K562 (cell line): ENCODE results near the gene SLC2A4RG. TPM values are rescaled to one million over a fixed set of nuclear protein-coding genes. Genes with fewer than 3 reads are reported as not detected.

Source experiments
- GATA2 ChIP-seq: sonication (generic); formaldehyde crosslinking; IDR thresholded peaks from 2 replicates; pipeline ENCODE4 v1.4.0; 2020; ENCODE audit warnings: mild to moderate bottlenecking, missing genetic modification reagents
- HIVEP1 ChIP-seq: fragments of 250-450 bp; sonication (Bioruptor Pico); IDR thresholded peaks from 2 replicates; pipeline ENCODE4 v1.4.0; 2020; ENCODE audit warnings: mild to moderate bottlenecking
- JUND ChIP-seq, 2 experiments: IDR thresholded peaks; 2 replicates in 1 of 2; 3 replicates in 1 of 2; pipeline ENCODE4 v1.6.1; 2011; ENCODE audit warnings: borderline replicate concordance in 2 of 2, low read depth in 2 of 2, low read length in 2 of 2, improper control_type of control experiment in 1 of 2, missing biosample characterization in 1 of 2, missing genetic modification characterization in 1 of 2, missing genetic modification reagents in 1 of 2
- MAFG ChIP-seq: fragments of 450-650 bp; conservative IDR thresholded peaks from 2 replicates; pipeline ENCODE4 v1.6.1; 2016; ENCODE audit warnings: missing genetic modification characterization, missing compliant biosample characterization
- MXI1 ChIP-seq: IDR thresholded peaks from 2 replicates; pipeline ENCODE4 v1.6.1; 2011; ENCODE audit warnings: low read depth, mild to moderate bottlenecking, improper control_type of control experiment, low read length
- PHF8 ChIP-seq: fragments of 200-600 bp; sonication (generic); IDR thresholded peaks from 2 replicates; pipeline ENCODE4 v1.6.1; 2012; ENCODE audit warnings: mixed run types, mild to moderate bottlenecking, inconsistent platforms, low read length, moderate library complexity, borderline replicate concordance
- PRMT5 ChIP-seq: sonication (generic); formaldehyde crosslinking; IDR thresholded peaks from 2 replicates; pipeline ENCODE4 v1.5.0; 2020; ENCODE audit warnings: missing genetic modification reagents
- RBM14 ChIP-seq: fragments of 200-400 bp; formaldehyde crosslinking; IDR thresholded peaks from 2 replicates; pipeline ENCODE4 v1.6.1; 2018; ENCODE audit warnings: low read depth, mild to moderate bottlenecking, low read length, moderate library complexity, borderline replicate concordance; ENCODE audit not compliant: insufficient read depth
- SAFB2 ChIP-seq: fragments of 200-400 bp; formaldehyde crosslinking; IDR thresholded peaks from 2 replicates; pipeline ENCODE4 v1.6.1; 2018; ENCODE audit warnings: borderline replicate concordance, low read length, low read depth, moderate library complexity; ENCODE audit not compliant: severe bottlenecking
- SUPT5H ChIP-seq: fragments of 450-650 bp; IDR thresholded peaks from 2 replicates; pipeline ENCODE4 v1.6.1; 2016
- TARDBP ChIP-seq: fragments of 450-650 bp; IDR thresholded peaks from 2 replicates; pipeline ENCODE4 v1.6.1; 2016
- U2AF1 ChIP-seq: fragments of 200-400 bp; formaldehyde crosslinking; optimal IDR thresholded peaks from 2 replicates; pipeline ENCODE3; 2017; ENCODE audit warnings: mild to moderate bottlenecking, low read depth, low read length, moderate library complexity
- ZNF431 ChIP-seq: sonication (generic); formaldehyde crosslinking; IDR thresholded peaks from 2 replicates; pipeline ENCODE4 v1.8.0; 2022; ENCODE audit warnings: mild to moderate bottlenecking, missing genetic modification reagents
- ZNF436 ChIP-seq: fragments of 250-450, 450-650 bp; sonication (Bioruptor Pico); formaldehyde crosslinking; IDR thresholded peaks from 2 replicates; pipeline ENCODE4 v1.7.0; 2020; ENCODE audit warnings: mild to moderate bottlenecking
- ZNF551 ChIP-seq: fragments of 250-450 bp; sonication (Bioruptor Pico); IDR thresholded peaks from 2 replicates; pipeline ENCODE4 v1.5.0; 2021; ENCODE audit warnings: mild to moderate bottlenecking, moderate library complexity
- ZNF584 ChIP-seq: fragments of 200-800 bp; sonication (Bioruptor generic); IDR thresholded peaks from 2 replicates; pipeline ENCODE4 v1.6.1; 2016; ENCODE audit warnings: low read depth, mild to moderate bottlenecking, missing genetic modification characterization, missing compliant biosample characterization
- ZNF764 ChIP-seq: fragments of 250-450 bp; sonication (Bioruptor Pico); IDR thresholded peaks from 2 replicates; pipeline ENCODE4 v1.4.0; 2020; ENCODE audit warnings: low read depth, mild to moderate bottlenecking, moderate library complexity
- ZNF830 ChIP-seq: fragments of 250-450 bp; sonication (Bioruptor Pico); IDR thresholded peaks from 2 replicates; pipeline ENCODE4 v1.5.0; 2021; ENCODE audit warnings: mild to moderate bottlenecking
- polyA plus RNA-seq, 8 experiments: library from polyadenylated mRNA; depleted of rRNA in 4 of 8; stranded (reverse) in 5 of 8; unstranded in 3 of 8; fragments of >200 nt; fragmentation: Nextera tagmentation in 2 of 8; fragmentation: Illumina TruSeq in 1 of 8; extraction: Ambion mirVana in 2 of 8; extraction: Trizol in 1 of 8; gene quantifications; 2 replicates each; pipeline versions ENCODE4 v1.2.1 to v1.2.3, GENCODE V29; 2011 to 2014; ENCODE audit warnings: inconsistent platforms in 1 of 8, missing spikeins in 1 of 8
- total RNA-seq, 7 experiments: library from RNA; depleted of rRNA in 6 of 7; stranded (reverse); fragments of >200 nt in 6 of 7; fragmentation: Illumina TruSeq in 2 of 7; extraction: Trizol in 2 of 7; gene quantifications; 2 replicates each; pipeline versions ENCODE4 v1.2.1 to v1.2.3, GENCODE V29; 2011 to 2021; ENCODE audit warnings: low replicate concordance in 1 of 7
- TF ChIP-seq, protein P1 (sequence below): IDR thresholded peaks from 3 replicates; pipeline ENCODE4 v1.6.1; 2011; ENCODE audit warnings: borderline replicate concordance, mild to moderate bottlenecking; ENCODE audit not compliant: insufficient read length, insufficient read depth
- TF ChIP-seq, protein P2 (sequence below): fragments of 200-400 bp; formaldehyde crosslinking; IDR thresholded peaks from 2 replicates; pipeline ENCODE4 v1.6.1; 2017; ENCODE audit warnings: mild to moderate bottlenecking, low read depth, low read length, moderate library complexity
- TF ChIP-seq, protein P3 (sequence below): fragments of 450-650 bp; IDR thresholded peaks from 2 replicates; pipeline ENCODE4 v1.6.1; 2018; ENCODE audit warnings: mild to moderate bottlenecking, low read depth; ENCODE audit not compliant: partially characterized antibody
- TF ChIP-seq, protein P4 (sequence below): fragments of 450-650 bp; formaldehyde crosslinking; IDR thresholded peaks from 2 replicates; pipeline ENCODE4 v1.4.0; 2022; ENCODE audit warnings: missing genetic modification characterization

SLC2A4RG gene
- total and polyA plus RNA-seq, 9 of the 15 experiments (the other 6 are each of a cell fraction or from before 2014, with no cell fraction given) = 0.34 to 97.3 (median 26.5) TPM

DNA sequence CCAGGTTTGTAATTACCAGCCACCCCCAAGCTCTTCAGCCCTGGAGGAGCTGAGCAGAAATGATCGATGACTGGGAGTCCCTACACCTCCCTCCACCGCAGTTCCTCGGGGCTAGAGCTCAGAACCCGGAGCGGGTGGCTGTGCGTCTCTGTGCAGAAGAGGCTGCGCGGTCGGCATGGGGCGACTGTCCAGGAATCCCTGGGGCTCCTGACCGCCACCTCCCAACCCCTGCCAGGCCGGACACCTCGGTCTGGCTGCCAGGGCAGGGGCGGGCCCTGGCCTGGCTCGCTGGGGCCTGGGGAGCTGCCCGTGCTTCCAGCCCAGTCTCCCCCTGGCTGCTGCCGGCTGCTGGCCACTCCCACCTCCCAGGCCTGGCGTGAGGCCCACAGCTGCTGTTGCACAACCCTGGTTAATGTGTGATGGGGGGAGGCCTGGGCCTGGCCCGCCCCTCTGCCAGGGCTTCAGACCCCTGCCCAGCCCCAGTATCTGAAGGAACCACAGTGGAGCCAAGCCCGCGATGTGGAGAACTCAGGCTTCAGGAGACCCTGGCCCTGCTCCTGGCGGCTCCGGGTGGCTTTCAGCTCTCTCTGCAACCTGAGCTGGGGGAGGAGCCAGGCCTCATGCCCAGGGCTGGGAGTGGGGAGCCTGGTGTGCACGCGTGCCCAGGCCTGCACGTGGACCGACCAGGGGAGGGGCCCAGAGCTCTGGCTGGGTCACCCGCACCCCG is 1.2 kb downstream of the SLC2A4RG start (continued):
- TF ChIP-seq, protein P1, sequence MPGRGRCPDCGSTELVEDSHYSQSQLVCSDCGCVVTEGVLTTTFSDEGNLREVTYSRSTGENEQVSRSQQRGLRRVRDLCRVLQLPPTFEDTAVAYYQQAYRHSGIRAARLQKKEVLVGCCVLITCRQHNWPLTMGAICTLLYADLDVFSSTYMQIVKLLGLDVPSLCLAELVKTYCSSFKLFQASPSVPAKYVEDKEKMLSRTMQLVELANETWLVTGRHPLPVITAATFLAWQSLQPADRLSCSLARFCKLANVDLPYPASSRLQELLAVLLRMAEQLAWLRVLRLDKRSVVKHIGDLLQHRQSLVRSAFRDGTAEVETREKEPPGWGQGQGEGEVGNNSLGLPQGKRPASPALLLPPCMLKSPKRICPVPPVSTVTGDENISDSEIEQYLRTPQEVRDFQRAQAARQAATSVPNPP = no peak
- peak; percentile 19; the same call in 1 of the 2 replicates for TF ChIP-seq PHF8
- TF ChIP-seq, protein P2, sequence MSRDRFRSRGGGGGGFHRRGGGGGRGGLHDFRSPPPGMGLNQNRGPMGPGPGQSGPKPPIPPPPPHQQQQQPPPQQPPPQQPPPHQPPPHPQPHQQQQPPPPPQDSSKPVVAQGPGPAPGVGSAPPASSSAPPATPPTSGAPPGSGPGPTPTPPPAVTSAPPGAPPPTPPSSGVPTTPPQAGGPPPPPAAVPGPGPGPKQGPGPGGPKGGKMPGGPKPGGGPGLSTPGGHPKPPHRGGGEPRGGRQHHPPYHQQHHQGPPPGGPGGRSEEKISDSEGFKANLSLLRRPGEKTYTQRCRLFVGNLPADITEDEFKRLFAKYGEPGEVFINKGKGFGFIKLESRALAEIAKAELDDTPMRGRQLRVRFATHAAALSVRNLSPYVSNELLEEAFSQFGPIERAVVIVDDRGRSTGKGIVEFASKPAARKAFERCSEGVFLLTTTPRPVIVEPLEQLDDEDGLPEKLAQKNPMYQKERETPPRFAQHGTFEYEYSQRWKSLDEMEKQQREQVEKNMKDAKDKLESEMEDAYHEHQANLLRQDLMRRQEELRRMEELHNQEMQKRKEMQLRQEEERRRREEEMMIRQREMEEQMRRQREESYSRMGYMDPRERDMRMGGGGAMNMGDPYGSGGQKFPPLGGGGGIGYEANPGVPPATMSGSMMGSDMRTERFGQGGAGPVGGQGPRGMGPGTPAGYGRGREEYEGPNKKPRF = no peak
- TF ChIP-seq, protein P3, sequence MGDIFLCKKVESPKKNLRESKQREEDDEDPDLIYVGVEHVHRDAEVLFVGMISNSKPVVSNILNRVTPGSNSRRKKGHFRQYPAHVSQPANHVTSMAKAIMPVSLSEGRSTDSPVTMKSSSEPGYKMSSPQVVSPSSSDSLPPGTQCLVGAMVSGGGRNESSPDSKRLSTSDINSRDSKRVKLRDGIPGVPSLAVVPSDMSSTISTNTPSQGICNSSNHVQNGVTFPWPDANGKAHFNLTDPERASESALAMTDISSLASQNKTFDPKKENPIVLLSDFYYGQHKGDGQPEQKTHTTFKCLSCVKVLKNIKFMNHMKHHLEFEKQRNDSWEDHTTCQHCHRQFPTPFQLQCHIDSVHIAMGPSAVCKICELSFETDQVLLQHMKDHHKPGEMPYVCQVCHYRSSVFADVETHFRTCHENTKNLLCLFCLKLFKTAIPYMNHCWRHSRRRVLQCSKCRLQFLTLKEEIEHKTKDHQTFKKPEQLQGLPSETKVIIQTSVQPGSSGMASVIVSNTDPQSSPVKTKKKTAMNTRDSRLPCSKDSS = no peak
- TF ChIP-seq ZNF584 = no peak
- no peak for TF ChIP-seq PRMT5 (CRISPR knock-in tag)
- TF ChIP-seq, protein P4, sequence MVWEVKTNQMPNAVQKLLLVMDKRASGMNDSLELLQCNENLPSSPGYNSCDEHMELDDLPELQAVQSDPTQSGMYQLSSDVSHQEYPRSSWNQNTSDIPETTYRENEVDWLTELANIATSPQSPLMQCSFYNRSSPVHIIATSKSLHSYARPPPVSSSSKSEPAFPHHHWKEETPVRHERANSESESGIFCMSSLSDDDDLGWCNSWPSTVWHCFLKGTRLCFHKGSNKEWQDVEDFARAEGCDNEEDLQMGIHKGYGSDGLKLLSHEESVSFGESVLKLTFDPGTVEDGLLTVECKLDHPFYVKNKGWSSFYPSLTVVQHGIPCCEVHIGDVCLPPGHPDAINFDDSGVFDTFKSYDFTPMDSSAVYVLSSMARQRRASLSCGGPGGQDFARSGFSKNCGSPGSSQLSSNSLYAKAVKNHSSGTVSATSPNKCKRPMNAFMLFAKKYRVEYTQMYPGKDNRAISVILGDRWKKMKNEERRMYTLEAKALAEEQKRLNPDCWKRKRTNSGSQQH (CRISPR knock-in tag) = no peak
- no peak for TF ChIP-seq ZNF830 (CRISPR knock-in tag)
- TF ChIP-seq RBM14 = no peak
- no peak for TF ChIP-seq MAFG (tag)
- no peak for TF ChIP-seq ZNF764 (CRISPR knock-in tag)
- TF ChIP-seq U2AF1 = no peak
- no peak for TF ChIP-seq MXI1
- TF ChIP-seq JUND (IDR thresholded peaks at IDR 0.05; ENCODE audit: borderline replicate concordance, low read depth, low read length) = no peak
- TF ChIP-seq JUND (tag; IDR thresholded peaks at IDR 0.05; ENCODE audit: borderline replicate concordance, low read depth, low read length) = no peak
- no peak; the same call in 1 of the 2 replicates for TF ChIP-seq GATA2 (CRISPR knock-in tag)
- no peak for TF ChIP-seq ZNF436 (CRISPR knock-in tag)
- TF ChIP-seq ZNF431 (CRISPR knock-in tag) = no peak
- no peak for TF ChIP-seq SAFB2
- TF ChIP-seq HIVEP1 (CRISPR knock-in tag) = no peak
- TF ChIP-seq ZNF551 (CRISPR knock-in tag) = no peak
- no peak for TF ChIP-seq TARDBP
- peak; percentile 52 for TF ChIP-seq SUPT5H
